Liver (tissue), 9 donors: ENCODE results near the gene DYRK1A. TPM values are rescaled to one million over a fixed set of nuclear protein-coding genes. Genes with fewer than 3 reads are reported as not detected.

ENCODE experiments used
- DNase-seq: peaks from one replicate; pipeline ENCODE4 v3.0.0-alpha.2; 2017; ENCODE audit warnings: low spot score
- H3K27ac ChIP-seq, 2 donors: one replicate each; pipeline ENCODE4 v1.7.0; 2013; ENCODE audit warnings: inconsistent platforms in 2 of 2, low read length in 2 of 2, control low read depth in 1 of 2, low read depth in 1 of 2, mild to moderate bottlenecking in 1 of 2
- H3K27me3 ChIP-seq, 4 donors: one replicate each; pipeline versions ENCODE4 v1.6.1 to v1.7.0; 2013; ENCODE audit warnings: low read length in 3 of 4, inconsistent platforms in 1 of 4, mild to moderate bottlenecking in 1 of 4, moderate library complexity in 1 of 4; ENCODE audit not compliant: control insufficient read depth in 4 of 4, insufficient read depth in 4 of 4
- H3K36me3 ChIP-seq, 4 donors: one replicate each; pipeline versions ENCODE4 v1.6.1 to v1.7.0; 2013; ENCODE audit warnings: low read length in 3 of 4, mild to moderate bottlenecking in 3 of 4, low read depth in 1 of 4, moderate library complexity in 1 of 4; ENCODE audit not compliant: control insufficient read depth in 4 of 4, insufficient read depth in 3 of 4
- H3K4me1 ChIP-seq, 4 donors: one replicate each; pipeline versions ENCODE4 v1.6.1 to v1.7.0; 2013; ENCODE audit warnings: low read length in 3 of 4, mild to moderate bottlenecking in 3 of 4, moderate library complexity in 1 of 4; ENCODE audit not compliant: control insufficient read depth in 4 of 4, insufficient read depth in 4 of 4
- H3K4me3 ChIP-seq, 3 donors: one replicate each; pipeline versions ENCODE4 v1.6.1 to v1.7.0; 2013; ENCODE audit warnings: low read length in 3 of 3, control low read depth in 1 of 3, low read depth in 1 of 3, mild to moderate bottlenecking in 1 of 3
- H3K9ac ChIP-seq, 2 donors: one replicate each; pipeline ENCODE4 v1.7.0; 2013; ENCODE audit warnings: low read length in 2 of 2, mild to moderate bottlenecking in 2 of 2, moderate library complexity in 2 of 2, control low read depth in 1 of 2, low read depth in 1 of 2
- H3K9me3 ChIP-seq, 4 donors: one replicate each; pipeline versions ENCODE4 v1.6.1 to v1.7.0; 2013; ENCODE audit warnings: low read length in 3 of 4; ENCODE audit not compliant: control insufficient read depth in 4 of 4
- EGR1 ChIP-seq, 2 donors: IDR thresholded peaks; 2 replicates each; pipeline ENCODE4 v1.6.1; 2016 to 2018; ENCODE audit warnings: antibody characterized with exemption in 2 of 2, low read depth in 2 of 2
- FOXA1 ChIP-seq: IDR thresholded peaks from 2 replicates; pipeline ENCODE4 v1.6.1; 2016; ENCODE audit warnings: antibody characterized with exemption
- FOXA2 ChIP-seq: IDR thresholded peaks from 2 replicates; pipeline ENCODE4 v1.6.1; 2016; ENCODE audit warnings: antibody characterized with exemption
- GABPA ChIP-seq, 2 donors: IDR thresholded peaks in 1 of 2; conservative IDR thresholded peaks in 1 of 2; 2 replicates each; pipeline ENCODE4 v1.6.1; 2016; ENCODE audit warnings: antibody characterized with exemption in 2 of 2, mild to moderate bottlenecking in 1 of 2, moderate library complexity in 1 of 2
- HNF4A ChIP-seq, 2 donors: conservative IDR thresholded peaks; 2 replicates each; pipeline ENCODE4 v1.6.1; 2016; ENCODE audit warnings: antibody characterized with exemption in 2 of 2, mild to moderate bottlenecking in 2 of 2
- HNF4G ChIP-seq: IDR thresholded peaks from 2 replicates; pipeline ENCODE4 v1.6.1; 2016; ENCODE audit warnings: antibody characterized with exemption
- JUND ChIP-seq, 2 donors: IDR thresholded peaks; 2 replicates each; pipeline ENCODE4 v1.6.1; 2016; ENCODE audit warnings: antibody characterized with exemption in 2 of 2
- NR2F2 ChIP-seq: IDR thresholded peaks from 2 replicates; pipeline ENCODE4 v1.6.1; 2016; ENCODE audit warnings: antibody characterized with exemption
- RAD21 ChIP-seq, 2 donors: IDR thresholded peaks; 2 replicates each; pipeline ENCODE4 v1.6.1; 2016; ENCODE audit warnings: antibody characterized with exemption in 2 of 2, mild to moderate bottlenecking in 2 of 2
- RXRA ChIP-seq, 2 donors: IDR thresholded peaks; 2 replicates each; pipeline ENCODE4 v1.6.1; 2017 to 2018; ENCODE audit warnings: antibody characterized with exemption in 2 of 2, mild to moderate bottlenecking in 1 of 2
- TAF1 ChIP-seq: conservative IDR thresholded peaks from 2 replicates; pipeline ENCODE4 v1.6.1; 2016; ENCODE audit warnings: antibody characterized with exemption, mild to moderate bottlenecking
- YY1 ChIP-seq: IDR thresholded peaks from 2 replicates; pipeline ENCODE4 v1.6.1; 2016; ENCODE audit warnings: antibody characterized with exemption, mild to moderate bottlenecking
- WGBS: extraction: QIAGEN DNeasy Blood & Tissue Kit; methylation state at CpG from one replicate; pipeline ENCODE4 v1.1.7; 2013; 5-methylcytosine and 5-hydroxymethylcytosine counted together
- polyA plus RNA-seq, 2 donors: library from polyadenylated mRNA; stranded (reverse) in 1 of 2; unstranded in 1 of 2; fragments of 200-250 nt in 1 of 2; fragments of >200 nt in 1 of 2; fragmentation: Nextera tagmentation in 1 of 2; extraction: Ambion mirVana in 1 of 2; gene quantifications; one replicate each; pipeline versions ENCODE4 v1.2.1 to v1.2.3, GENCODE V29; 2013 to 2015
- total RNA-seq, 2 donors: library from RNA; depleted of rRNA; stranded (reverse); fragments of >200 nt; gene quantifications; one replicate each; pipeline ENCODE4 v1.2.3, GENCODE V29; 2014
- TF ChIP-seq, protein P1 (sequence below): fragments of 150-350 bp; IDR thresholded peaks from 2 replicates; pipeline ENCODE4 v1.5.1; 2017; ENCODE audit warnings: improper control_type of control experiment, low read depth, low read length; ENCODE audit not compliant: missing input control
- TF ChIP-seq, protein P2 (sequence below): IDR thresholded peaks from 2 replicates; pipeline ENCODE4 v1.6.1; 2016; ENCODE audit warnings: antibody characterized with exemption
- TF ChIP-seq, protein P3 (sequence below): IDR thresholded peaks from 2 replicates; pipeline ENCODE4 v1.6.1; 2016; ENCODE audit warnings: antibody characterized with exemption, mild to moderate bottlenecking
- TF ChIP-seq, protein P4 (sequence below): IDR thresholded peaks from 2 replicates; pipeline ENCODE4 v1.6.1; 2016; ENCODE audit warnings: antibody characterized with exemption
- TF ChIP-seq, protein P5 (sequence below): IDR thresholded peaks from 2 replicates; pipeline ENCODE4 v1.6.1; 2016; ENCODE audit warnings: antibody characterized with exemption
- donor health status: healthy.
- donor health status: healthy.
- donor health status: healthy.
- donor health status: healthy.
- donor health status: healthy.

Gene DYRK1A
- total and polyA plus RNA-seq, 4 donors: 5.1 to 58.3 (median 22.9) TPM

DNA sequence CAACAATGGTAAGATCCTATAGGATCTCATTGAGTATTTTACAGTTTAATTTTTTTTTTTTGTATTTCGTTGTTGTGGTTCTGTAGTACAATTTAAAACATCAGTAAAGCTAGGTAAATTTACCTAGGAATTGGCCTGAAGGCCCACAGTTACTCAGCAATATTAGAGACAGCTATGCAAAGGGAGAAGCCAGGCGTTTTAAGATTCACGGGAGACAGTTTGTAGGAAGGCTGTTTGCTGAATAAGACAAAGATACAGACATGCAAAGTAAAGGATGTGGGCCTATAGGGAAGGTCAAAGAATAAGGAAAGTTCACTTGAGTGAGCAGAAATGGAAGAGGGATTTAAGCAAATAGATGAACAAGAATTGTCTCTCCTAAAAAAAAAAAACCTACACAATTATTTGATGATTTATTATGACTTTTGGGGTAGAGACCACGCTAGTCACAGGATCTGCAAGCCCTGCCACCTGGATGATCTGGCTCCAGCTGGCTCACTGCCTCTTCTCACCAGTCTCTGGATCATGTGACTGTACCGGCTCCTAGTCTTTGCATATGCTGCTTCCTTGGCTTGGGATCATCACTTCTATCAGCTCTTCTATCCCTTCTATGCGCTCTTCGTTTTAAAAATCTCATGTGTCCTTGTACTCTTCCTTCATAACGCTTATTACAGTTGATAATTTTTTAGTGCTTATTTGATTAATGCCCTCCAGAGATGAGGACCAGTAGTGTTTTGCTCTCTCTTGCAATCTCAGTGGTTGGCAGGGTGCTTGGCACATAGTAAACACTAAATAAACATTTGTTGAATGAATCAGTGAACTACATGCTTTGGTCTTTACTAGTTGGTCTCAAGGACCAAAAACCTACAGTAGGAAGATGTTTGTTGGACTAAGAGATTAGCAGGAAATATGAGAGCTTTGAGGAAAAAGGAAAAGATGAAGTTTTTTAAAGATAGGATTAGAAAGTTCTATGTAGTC, 14.1 kb downstream of the DYRK1A start (continued):
- TF ChIP-seq, protein P1, sequence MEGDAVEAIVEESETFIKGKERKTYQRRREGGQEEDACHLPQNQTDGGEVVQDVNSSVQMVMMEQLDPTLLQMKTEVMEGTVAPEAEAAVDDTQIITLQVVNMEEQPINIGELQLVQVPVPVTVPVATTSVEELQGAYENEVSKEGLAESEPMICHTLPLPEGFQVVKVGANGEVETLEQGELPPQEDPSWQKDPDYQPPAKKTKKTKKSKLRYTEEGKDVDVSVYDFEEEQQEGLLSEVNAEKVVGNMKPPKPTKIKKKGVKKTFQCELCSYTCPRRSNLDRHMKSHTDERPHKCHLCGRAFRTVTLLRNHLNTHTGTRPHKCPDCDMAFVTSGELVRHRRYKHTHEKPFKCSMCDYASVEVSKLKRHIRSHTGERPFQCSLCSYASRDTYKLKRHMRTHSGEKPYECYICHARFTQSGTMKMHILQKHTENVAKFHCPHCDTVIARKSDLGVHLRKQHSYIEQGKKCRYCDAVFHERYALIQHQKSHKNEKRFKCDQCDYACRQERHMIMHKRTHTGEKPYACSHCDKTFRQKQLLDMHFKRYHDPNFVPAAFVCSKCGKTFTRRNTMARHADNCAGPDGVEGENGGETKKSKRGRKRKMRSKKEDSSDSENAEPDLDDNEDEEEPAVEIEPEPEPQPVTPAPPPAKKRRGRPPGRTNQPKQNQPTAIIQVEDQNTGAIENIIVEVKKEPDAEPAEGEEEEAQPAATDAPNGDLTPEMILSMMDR: no peak
- TF ChIP-seq RAD21 (IDR thresholded peaks at IDR 0.05): no peak
- no peak for TF ChIP-seq EGR1 (IDR thresholded peaks at IDR 0.05; ENCODE audit: low read depth in 2 of 2)
- no peak for TF ChIP-seq RXRA (IDR thresholded peaks at IDR 0.05)
- TF ChIP-seq JUND (IDR thresholded peaks at IDR 0.05): no peak
- TF ChIP-seq, protein P2, sequence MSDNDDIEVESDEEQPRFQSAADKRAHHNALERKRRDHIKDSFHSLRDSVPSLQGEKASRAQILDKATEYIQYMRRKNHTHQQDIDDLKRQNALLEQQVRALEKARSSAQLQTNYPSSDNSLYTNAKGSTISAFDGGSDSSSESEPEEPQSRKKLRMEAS: no peak

DNA sequence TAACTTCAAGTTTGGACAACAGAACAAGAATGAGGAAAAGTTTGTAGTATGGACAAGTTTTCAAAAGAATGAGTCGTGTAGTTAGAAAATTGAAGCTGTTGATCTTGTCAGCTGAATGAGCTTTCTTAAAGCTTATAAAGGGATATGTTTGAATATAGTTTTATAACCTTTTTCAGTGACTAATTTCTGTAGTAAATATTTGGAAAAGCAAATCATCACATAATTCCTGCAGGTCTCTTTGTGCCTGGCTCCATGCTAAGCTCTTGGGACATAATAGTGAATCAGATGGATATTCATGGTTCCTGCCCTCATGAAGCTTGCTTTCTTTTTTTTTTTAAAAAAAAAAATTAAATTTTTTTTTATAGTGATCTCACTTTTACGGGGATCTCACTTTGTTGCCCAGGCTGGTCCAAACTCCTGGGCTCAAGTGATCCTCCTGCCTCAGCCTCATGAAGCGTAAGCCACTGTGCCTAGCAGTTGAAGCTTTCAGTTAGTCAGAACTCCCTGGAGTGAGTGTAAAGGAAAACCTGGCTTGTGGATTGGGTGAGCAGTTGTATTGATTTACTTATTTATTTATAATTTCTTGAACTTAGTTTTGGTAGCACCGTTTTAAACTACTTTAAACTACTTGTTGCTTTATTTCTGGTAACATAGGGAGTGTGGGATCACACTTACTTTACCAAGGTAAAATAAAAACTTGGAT, 15.5 kb downstream of the DYRK1A start:
- WGBS: 80% methylated on average over 4 of the region's 4 CpGs
- Histone ChIP-seq H3K9me3 (no peaks in the 10 kb centered on the region), H3K4me3 (no peak overlapping the region), H3K27me3 (no peaks in the 10 kb centered on the region), H3K36me3 (no peaks in the 10 kb centered on the region), H3K9ac (no peak overlapping the region), H3K4me1 (peaks cover 6 to 40% (median 28%) of the 10 kb centered on the region in 4 donors), H3K27ac (no peak overlapping the region)
- no peak for DNase-seq
- TF ChIP-seq NR2F2: no peak

DNA sequence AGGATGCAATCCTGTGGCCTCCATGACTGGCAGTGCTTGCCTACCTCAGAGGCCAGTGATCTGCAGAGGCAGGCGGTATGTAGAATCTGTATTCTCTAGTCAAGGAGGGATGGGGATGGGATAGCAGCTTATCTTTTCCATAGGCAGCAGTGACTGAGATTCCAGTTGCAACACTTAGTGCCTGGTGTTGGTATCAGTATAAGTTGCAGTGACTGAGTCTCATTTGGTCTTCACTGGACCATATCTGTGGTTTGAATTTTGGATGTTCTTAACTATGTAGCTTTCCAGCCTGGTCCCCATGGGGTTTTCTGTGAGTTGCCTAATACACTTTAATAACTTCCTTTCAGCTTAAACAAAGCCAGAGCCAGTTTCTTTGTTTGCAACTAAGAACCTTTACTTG, 16.5 kb downstream of the DYRK1A start:
- peaks cover 7 to 44% (median 28%) of the 10 kb centered on the region in 4 donors for H3K4me1 ChIP-seq
- TF ChIP-seq HNF4A (conservative IDR thresholded peaks at IDR 0.05): no peak
- TF ChIP-seq GABPA (IDR thresholded peaks at IDR 0.05 in 1 of 2, conservative IDR thresholded peaks at IDR 0.05 in 1 of 2): no peak
- no peak for TF ChIP-seq RXRA (IDR thresholded peaks at IDR 0.05)
- no peak for TF ChIP-seq EGR1 (IDR thresholded peaks at IDR 0.05; ENCODE audit: low read depth in 2 of 2)
- no peak for TF ChIP-seq YY1
- TF ChIP-seq, protein P2: no peak
- TF ChIP-seq, protein P1: no peak
- no peak for TF ChIP-seq TAF1
- TF ChIP-seq, protein P3, sequence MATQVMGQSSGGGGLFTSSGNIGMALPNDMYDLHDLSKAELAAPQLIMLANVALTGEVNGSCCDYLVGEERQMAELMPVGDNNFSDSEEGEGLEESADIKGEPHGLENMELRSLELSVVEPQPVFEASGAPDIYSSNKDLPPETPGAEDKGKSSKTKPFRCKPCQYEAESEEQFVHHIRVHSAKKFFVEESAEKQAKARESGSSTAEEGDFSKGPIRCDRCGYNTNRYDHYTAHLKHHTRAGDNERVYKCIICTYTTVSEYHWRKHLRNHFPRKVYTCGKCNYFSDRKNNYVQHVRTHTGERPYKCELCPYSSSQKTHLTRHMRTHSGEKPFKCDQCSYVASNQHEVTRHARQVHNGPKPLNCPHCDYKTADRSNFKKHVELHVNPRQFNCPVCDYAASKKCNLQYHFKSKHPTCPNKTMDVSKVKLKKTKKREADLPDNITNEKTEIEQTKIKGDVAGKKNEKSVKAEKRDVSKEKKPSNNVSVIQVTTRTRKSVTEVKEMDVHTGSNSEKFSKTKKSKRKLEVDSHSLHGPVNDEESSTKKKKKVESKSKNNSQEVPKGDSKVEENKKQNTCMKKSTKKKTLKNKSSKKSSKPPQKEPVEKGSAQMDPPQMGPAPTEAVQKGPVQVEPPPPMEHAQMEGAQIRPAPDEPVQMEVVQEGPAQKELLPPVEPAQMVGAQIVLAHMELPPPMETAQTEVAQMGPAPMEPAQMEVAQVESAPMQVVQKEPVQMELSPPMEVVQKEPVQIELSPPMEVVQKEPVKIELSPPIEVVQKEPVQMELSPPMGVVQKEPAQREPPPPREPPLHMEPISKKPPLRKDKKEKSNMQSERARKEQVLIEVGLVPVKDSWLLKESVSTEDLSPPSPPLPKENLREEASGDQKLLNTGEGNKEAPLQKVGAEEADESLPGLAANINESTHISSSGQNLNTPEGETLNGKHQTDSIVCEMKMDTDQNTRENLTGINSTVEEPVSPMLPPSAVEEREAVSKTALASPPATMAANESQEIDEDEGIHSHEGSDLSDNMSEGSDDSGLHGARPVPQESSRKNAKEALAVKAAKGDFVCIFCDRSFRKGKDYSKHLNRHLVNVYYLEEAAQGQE: no peak
- no peak for TF ChIP-seq HNF4G
- no peak for TF ChIP-seq NR2F2
- TF ChIP-seq RAD21 (IDR thresholded peaks at IDR 0.05): no peak
- TF ChIP-seq FOXA2: no peak
- no peak for TF ChIP-seq FOXA1
- no peak for TF ChIP-seq JUND (IDR thresholded peaks at IDR 0.05)
- TF ChIP-seq, protein P4, sequence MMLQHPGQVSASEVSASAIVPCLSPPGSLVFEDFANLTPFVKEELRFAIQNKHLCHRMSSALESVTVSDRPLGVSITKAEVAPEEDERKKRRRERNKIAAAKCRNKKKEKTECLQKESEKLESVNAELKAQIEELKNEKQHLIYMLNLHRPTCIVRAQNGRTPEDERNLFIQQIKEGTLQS: no peak
- TF ChIP-seq, protein P5, sequence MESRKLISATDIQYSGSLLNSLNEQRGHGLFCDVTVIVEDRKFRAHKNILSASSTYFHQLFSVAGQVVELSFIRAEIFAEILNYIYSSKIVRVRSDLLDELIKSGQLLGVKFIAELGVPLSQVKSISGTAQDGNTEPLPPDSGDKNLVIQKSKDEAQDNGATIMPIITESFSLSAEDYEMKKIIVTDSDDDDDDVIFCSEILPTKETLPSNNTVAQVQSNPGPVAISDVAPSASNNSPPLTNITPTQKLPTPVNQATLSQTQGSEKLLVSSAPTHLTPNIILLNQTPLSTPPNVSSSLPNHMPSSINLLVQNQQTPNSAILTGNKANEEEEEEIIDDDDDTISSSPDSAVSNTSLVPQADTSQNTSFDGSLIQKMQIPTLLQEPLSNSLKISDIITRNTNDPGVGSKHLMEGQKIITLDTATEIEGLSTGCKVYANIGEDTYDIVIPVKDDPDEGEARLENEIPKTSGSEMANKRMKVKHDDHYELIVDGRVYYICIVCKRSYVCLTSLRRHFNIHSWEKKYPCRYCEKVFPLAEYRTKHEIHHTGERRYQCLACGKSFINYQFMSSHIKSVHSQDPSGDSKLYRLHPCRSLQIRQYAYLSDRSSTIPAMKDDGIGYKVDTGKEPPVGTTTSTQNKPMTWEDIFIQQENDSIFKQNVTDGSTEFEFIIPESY: no peak

More for the DNA sequence above, 16.5 kb downstream of the DYRK1A start:
- H3K36me3 ChIP-seq: no peaks in the 10 kb centered on the region
- no peak overlapping the region for H3K4me3 ChIP-seq
- H3K9ac ChIP-seq: no peak overlapping the region
- WGBS: 98% methylated on average over 1 of the region's 1 CpG
- H3K9me3 ChIP-seq: no peaks in the 10 kb centered on the region
- no peak overlapping the region for H3K27ac ChIP-seq
- no peaks in the 10 kb centered on the region for H3K27me3 ChIP-seq
- no peak for DNase-seq
